HG03442 (cell line): Measurements from ENCODE around the gene ZBTB24.

Source experiments
- ATAC-seq: cut with Tn5 transposase; IDR thresholded peaks from one replicate; pipeline ENCODE4 v1.9.1; 2021; ENCODE audit warnings: mild to moderate bottlenecking, moderate library complexity; ENCODE audit not compliant: unreplicated experiment

ZBTB24 gene

GRCh38 chr6:109429496-109429895 lies 53.5 kb downstream of the ZBTB24 start:
- no peak for ATAC-seq

- no peak for ATAC-seq
Observed at GRCh38 chr6:109428889-109429477, 54.0 kb downstream of the ZBTB24 start.

GRCh38 chr6:109424946-109425345 lies 58.1 kb downstream of the ZBTB24 start:
- ATAC-seq: no peak

- ATAC-seq: no peak
Observed at GRCh38 chr6:109421184-109421583, 61.8 kb downstream of the ZBTB24 start.

GRCh38 chr6:109420751-109421150 lies 62.3 kb downstream of the ZBTB24 start:
- no peak for ATAC-seq

- ATAC-seq: no peak
Observed at GRCh38 chr6:109417646-109418045, 65.4 kb downstream of the ZBTB24 start.
